ENCODE data around the gene LAMTOR3.

GRCh38 chr4:99934891-99935290 lies 40.7 kb upstream of the LAMTOR3 start:
- no peak for TF ChIP-seq CTCF (IDR thresholded peaks at IDR 0.05)
- no peak for TF ChIP-seq POLR2A (IDR thresholded peaks at IDR 0.05)
